Cardiac muscle cell (in vitro differentiated cells and primary cell): ENCODE results near the gene EWSR1. TPM values are rescaled to one million over a fixed set of nuclear protein-coding genes. Genes with fewer than 3 reads are reported as not detected.
A peak's percentile ranks its signal among the peaks of the same experiment; 100 is the strongest.

Experiments used
- DNase-seq, 2 donors: peaks; one replicate each; pipeline versions ENCODE4 v3.0.0 to v3.0.0-alpha.2; 2010 to 2017; ENCODE audit warnings: low read depth in 1 of 2, low spot score in 1 of 2
- H3K27ac ChIP-seq: fragments of 200-600 bp; sonication (generic); 2 replicates; pipeline ENCODE4 v1.5.1; 2016
- H3K27me3 ChIP-seq: fragments of 200-600 bp; sonication (generic); 2 replicates; pipeline ENCODE4 v1.6.0; 2016; ENCODE audit warnings: control low read depth
- H3K36me3 ChIP-seq: fragments of 200-600 bp; sonication (generic); 2 replicates; pipeline ENCODE4 v1.5.1; 2016; ENCODE audit warnings: control low read depth
- H3K4me1 ChIP-seq: fragments of 200-600 bp; sonication (generic); 2 replicates; pipeline ENCODE4 v1.8.1; 2017; ENCODE audit warnings: low read depth, mild to moderate bottlenecking, mixed run types
- H3K4me3 ChIP-seq: fragments of 200-600 bp; sonication (generic); 2 replicates; pipeline ENCODE4 v1.5.1; 2016; ENCODE audit warnings: mild to moderate bottlenecking
- H3K9me3 ChIP-seq: fragments of 200-600 bp; sonication (generic); 2 replicates; pipeline ENCODE4 v1.5.1; 2017; ENCODE audit warnings: low read depth, mild to moderate bottlenecking, control low read depth
- polyA plus RNA-seq: library from polyadenylated mRNA; unstranded; fragments of >200 nt; fragmentation: Nextera tagmentation; extraction: Ambion mirVana; gene quantifications from 2 replicates; pipeline ENCODE4 v1.2.1, GENCODE V29; 2016
- total RNA-seq: library from RNA; depleted of rRNA; stranded (reverse); fragments of >200 nt; gene quantifications from 2 replicates; pipeline ENCODE4 v1.2.3, GENCODE V29; 2016
- TF ChIP-seq, protein P1 (sequence below): IDR thresholded peaks from 2 replicates; pipeline ENCODE4 v1.5.1; 2012; ENCODE audit warnings: low read depth, mild to moderate bottlenecking, low read length

The EWSR1 gene
- total and polyA plus RNA-seq, 2 experiments from 2014 or later = 266 to 349 TPM

DNA sequence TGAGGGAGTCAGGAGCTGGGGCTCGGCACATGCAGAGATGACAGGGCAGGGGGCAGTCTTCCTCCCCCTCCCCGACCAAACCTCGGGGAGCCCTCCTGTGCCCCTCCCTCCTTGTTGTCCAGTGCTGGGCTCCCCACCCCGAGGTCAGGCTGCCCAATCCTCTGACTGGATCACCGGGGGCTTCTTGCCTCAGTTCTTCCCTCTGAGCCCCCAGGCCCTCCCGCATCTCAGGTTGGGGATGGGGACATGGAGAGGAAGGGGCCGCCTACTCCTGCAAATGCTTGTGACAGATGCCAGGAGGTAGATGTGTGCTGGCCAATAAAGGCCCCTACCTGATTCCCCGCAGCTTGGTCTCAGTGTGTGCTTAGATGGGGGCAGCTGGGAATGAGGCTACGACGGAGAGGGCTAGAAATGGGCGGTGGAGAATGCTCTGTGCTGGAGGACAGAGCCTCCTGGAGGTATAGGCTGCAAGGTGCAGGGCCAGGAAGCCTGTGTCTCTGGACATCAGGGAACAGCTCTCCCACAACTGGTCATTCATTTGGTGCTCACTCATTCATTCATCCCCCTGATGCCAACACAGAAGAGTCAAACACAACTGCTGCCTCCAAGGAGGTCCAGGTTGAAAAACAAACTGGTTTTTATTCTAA is 8.7 kb upstream of the EWSR1 start:
- peak in 1 of 2 donors; percentile 7 for DNase-seq
- TF ChIP-seq, protein P1, sequence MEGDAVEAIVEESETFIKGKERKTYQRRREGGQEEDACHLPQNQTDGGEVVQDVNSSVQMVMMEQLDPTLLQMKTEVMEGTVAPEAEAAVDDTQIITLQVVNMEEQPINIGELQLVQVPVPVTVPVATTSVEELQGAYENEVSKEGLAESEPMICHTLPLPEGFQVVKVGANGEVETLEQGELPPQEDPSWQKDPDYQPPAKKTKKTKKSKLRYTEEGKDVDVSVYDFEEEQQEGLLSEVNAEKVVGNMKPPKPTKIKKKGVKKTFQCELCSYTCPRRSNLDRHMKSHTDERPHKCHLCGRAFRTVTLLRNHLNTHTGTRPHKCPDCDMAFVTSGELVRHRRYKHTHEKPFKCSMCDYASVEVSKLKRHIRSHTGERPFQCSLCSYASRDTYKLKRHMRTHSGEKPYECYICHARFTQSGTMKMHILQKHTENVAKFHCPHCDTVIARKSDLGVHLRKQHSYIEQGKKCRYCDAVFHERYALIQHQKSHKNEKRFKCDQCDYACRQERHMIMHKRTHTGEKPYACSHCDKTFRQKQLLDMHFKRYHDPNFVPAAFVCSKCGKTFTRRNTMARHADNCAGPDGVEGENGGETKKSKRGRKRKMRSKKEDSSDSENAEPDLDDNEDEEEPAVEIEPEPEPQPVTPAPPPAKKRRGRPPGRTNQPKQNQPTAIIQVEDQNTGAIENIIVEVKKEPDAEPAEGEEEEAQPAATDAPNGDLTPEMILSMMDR = no peak

DNA sequence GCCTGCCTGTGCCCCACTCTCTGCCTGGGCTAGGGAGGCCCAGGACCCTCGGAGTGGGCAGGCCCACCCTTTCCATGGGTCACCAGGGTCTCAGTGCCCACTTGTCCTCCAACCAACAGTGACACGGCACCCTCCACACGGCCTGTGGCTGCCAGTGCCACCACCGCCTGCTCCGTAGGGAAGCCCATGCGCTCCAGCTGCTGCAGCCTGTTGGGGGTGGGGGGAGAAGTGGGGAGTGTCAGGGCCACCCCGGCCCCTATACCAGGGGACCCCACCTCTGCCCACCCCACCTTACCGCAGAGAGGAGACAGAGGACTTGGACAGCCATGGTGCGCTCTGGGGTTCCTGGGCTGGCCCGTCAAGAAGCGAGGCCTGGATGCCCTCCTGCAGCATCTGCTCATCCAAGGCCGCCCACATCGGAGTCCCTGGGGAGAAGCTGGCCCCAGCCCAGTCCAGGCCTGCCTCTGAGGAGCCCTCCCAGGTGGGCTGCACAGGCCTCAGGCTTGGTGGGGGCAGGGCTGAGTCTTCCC is 8.0 kb upstream of the EWSR1 start:
- H3K4me1 ChIP-seq = no peaks in the 10 kb centered on the region
- H3K27ac ChIP-seq = no peak overlapping the region
- H3K36me3 ChIP-seq = peaks cover 5% of the 10 kb centered on the region
- no peaks in the 10 kb centered on the region for H3K27me3 ChIP-seq
- H3K4me3 ChIP-seq = no peak overlapping the region
- DNase-seq = no peak
- no peaks in the 10 kb centered on the region for H3K9me3 ChIP-seq
- TF ChIP-seq, protein P1 = no peak

More for the DNA sequence above, 8.7 kb upstream of the EWSR1 start:
- no peaks in the 10 kb centered on the region for H3K9me3 ChIP-seq
- H3K4me1 ChIP-seq = no peaks in the 10 kb centered on the region
- no peak overlapping the region for H3K27ac ChIP-seq
- H3K4me3 ChIP-seq = no peak overlapping the region
- H3K27me3 ChIP-seq = no peaks in the 10 kb centered on the region
- peaks cover 1% of the 10 kb centered on the region for H3K36me3 ChIP-seq

DNA sequence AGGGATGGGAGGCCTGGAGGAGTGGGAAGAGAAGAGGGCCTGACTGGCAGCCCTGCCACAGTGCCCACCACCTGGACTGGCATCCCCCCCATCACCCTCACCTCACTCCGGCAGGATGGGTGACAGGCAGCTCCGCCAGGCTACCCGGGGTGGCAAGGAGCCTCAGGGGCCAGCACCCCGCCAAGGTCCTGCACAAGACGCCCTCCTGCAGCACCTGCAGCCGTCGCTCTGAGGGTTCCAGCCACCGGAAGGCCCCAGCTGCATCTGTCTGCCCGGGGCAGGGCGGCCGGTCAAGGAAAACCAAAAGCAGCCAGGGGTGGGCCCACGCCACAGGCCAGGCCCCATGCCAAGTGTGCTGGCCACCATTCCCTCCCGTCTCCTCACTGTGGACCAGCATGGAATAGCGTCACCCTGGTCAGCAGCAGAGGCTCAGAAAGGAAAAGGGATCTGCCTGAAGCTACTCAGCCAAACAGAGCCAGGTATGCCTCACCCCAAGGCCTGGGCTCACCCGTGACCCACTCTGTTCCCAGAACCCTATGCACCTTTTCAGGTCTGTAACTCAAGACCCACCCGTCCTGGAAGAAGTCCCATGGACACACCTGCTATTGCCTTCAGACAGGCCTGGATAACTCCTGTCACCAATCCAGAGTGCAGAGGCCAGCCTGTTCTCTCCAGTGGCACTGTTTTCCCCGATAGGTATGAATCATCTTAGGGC is 7.3 kb upstream of the EWSR1 start:
- Histone ChIP-seq H3K9me3 (no peaks in the 10 kb centered on the region), H3K4me3 (no peak overlapping the region), H3K27ac (no peak overlapping the region), H3K27me3 (no peaks in the 10 kb centered on the region), H3K36me3 (peaks cover 8% of the 10 kb centered on the region), H3K4me1 (no peaks in the 10 kb centered on the region)
- no peak for DNase-seq
- TF ChIP-seq, protein P1 = no peak

DNA sequence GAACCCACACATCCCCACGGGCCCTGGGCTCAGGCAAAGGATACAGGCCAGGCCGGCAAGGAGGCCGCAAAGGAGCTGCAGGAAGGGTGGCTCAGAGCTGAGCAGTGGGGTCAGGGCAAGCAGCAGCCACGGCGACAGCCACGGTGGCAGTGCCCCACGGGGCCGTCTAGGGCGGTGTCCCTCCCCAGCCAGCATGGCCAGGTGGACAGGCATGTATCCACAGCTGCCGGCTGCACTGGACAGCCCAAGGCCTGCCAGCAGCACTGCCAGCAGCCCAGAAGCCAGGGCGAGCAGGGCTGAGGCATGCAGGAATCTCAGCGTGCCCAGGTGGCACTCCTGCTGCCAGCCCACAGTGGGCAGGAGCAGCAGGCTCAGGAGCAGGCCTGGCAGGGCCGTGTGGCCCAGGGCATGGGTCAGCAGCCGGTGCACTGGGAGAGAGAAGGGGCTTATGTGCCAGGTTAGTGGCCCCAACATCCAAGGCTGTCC is 4.2 kb upstream of the EWSR1 start:
- no peak overlapping the region for H3K4me3 ChIP-seq
- no peak for DNase-seq
- peaks cover 8% of the 10 kb centered on the region for H3K36me3 ChIP-seq
- H3K9me3 ChIP-seq = no peaks in the 10 kb centered on the region
- peaks cover 5% of the 10 kb centered on the region for H3K4me1 ChIP-seq
- TF ChIP-seq, protein P1 = no peak
- no peaks in the 10 kb centered on the region for H3K27me3 ChIP-seq
- H3K27ac ChIP-seq = no peak overlapping the region

DNA sequence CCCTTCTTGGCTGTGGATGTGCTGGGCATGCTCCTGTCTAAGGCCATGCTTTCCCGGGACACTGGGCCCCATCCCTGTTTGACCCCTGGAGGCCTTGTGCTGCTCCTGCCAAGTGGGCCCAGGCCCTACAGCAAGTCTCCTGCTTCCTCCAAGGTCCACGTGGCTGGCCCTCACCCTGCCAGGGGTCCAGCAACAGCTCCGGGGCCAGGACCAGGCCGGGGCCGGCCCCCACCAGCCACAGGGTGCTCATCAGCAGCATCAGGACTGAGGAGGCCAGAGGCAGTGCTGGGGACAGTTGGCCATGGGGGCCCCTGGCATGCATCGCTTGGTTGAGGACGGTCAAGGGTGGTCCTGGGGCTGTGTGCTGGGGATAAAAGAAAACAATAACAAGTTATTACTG is 2.8 kb upstream of the EWSR1 start:
- Histone ChIP-seq H3K4me1 (peaks cover 13% of the 10 kb centered on the region), H3K36me3 (peaks cover 8% of the 10 kb centered on the region), H3K9me3 (no peaks in the 10 kb centered on the region), H3K27me3 (no peaks in the 10 kb centered on the region), H3K4me3 (no peak overlapping the region), H3K27ac (no peak overlapping the region)
- TF ChIP-seq, protein P1 = no peak
- DNase-seq = no peak
